Sigmoid colon (tissue), 3 donors: ENCODE data around the gene IFI44.

ENCODE experiments used
- CTCF ChIP-seq, 4 experiments: fragments of 450-650 bp in 3 of 4; fragments of 200-600 bp in 1 of 4; IDR thresholded peaks; one replicate each; pipeline ENCODE4 v1.5.1; 2016 to 2019; ENCODE audit warnings: antibody characterized with exemption in 4 of 4, mild to moderate bottlenecking in 3 of 4, moderate library complexity in 2 of 4
- POLR2A ChIP-seq, 2 donors: fragments of 450-650 bp; IDR thresholded peaks; one replicate each; pipeline ENCODE4 v1.6.1; 2016; ENCODE audit warnings: antibody characterized with exemption in 2 of 2, mild to moderate bottlenecking in 2 of 2, moderate library complexity in 2 of 2

- TF ChIP-seq POLR2A (IDR thresholded peaks at IDR 0.05) (no peak), CTCF (IDR thresholded peaks at IDR 0.05) (no peak)
Measured at GRCh38 chr1:78603206-78603605, 46.4 kb upstream of the IFI44 start.
